Endothelial cell of umbilical vein (primary cell): ENCODE measurements around the gene NRXN3. TPM values are rescaled to one million over a fixed set of nuclear protein-coding genes. Genes with fewer than 3 reads are reported as not detected.

Experiments
- BruUV-seq: library from RNA; stranded (reverse); fragments of 400-500 nt; replicated peaks from 2 replicates; lab custom pipeline; 2021; lab: Mats Ljungman, UMichigan
- CTCF ChIA-PET: fragments of 300-600, 350-600 bp; sonication (Branson Sonifier 250); formaldehyde crosslinking; loops from one replicate; lab custom pipeline; 2021; ENCODE audit warnings: antibody characterized with exemption, inconsistent platforms; lab: Charles Lee
- POLR2A ChIA-PET: fragments of 300-600, 350-600 bp; sonication (Branson Sonifier 250); formaldehyde crosslinking; loops from one replicate; lab custom pipeline; 2021; ENCODE audit warnings: antibody characterized with exemption, inconsistent platforms; lab: Charles Lee
- DNase-seq: peaks from one replicate; pipeline ENCODE4 v3.0.0-alpha.2; 2011; ENCODE audit warnings: low read depth, low spot score
- FAIRE-seq: peaks from 2 replicates; lab custom pipeline; 2011; peaks lifted over from hg19 to GRCh38; lab: Jason Lieb, UNC
- H2AFZ ChIP-seq: 2 replicates; pipeline ENCODE4 v1.6.0; 2012; ENCODE audit warnings: low read depth, low read length, control low read depth, inconsistent platforms
- H3K27ac ChIP-seq: 2 replicates; pipeline ENCODE4 v1.5.1; 2011; ENCODE audit warnings: low read depth, mild to moderate bottlenecking, control low read depth, low read length, moderate library complexity; ENCODE audit not compliant: insufficient read depth
- H3K27me3 ChIP-seq, 2 experiments: 2 replicates each; pipeline versions ENCODE4 v1.6.0 to v1.6.1; 2011; ENCODE audit warnings: low read length in 2 of 2, mixed read lengths in 1 of 2; ENCODE audit not compliant: control insufficient read depth in 2 of 2, insufficient read depth in 2 of 2
- H3K36me3 ChIP-seq, 2 experiments: 2 replicates in 1 of 2; 3 replicates in 1 of 2; pipeline ENCODE4 v1.5.1; 2011; ENCODE audit warnings: low read length in 2 of 2, mild to moderate bottlenecking in 1 of 2, moderate library complexity in 1 of 2; ENCODE audit not compliant: control insufficient read depth in 2 of 2, insufficient read depth in 2 of 2; ENCODE audit errors: extremely low read depth in 1 of 2
- H3K4me1 ChIP-seq: 3 replicates; pipeline ENCODE4 v1.5.1; 2011; ENCODE audit warnings: mild to moderate bottlenecking, low read length; ENCODE audit not compliant: control insufficient read depth, insufficient read depth; ENCODE audit errors: extremely low read depth
- H3K4me2 ChIP-seq: 2 replicates; pipeline ENCODE4 v1.6.1; 2011; ENCODE audit warnings: low read length, control low read depth, mixed read lengths; ENCODE audit not compliant: insufficient read depth
- H3K4me3 ChIP-seq, 3 experiments: fragments of 200-600 bp in 1 of 3; sonication (generic), shearing (Covaris generic) in 1 of 3; replicated peaks in 1 of 3; 2 replicates each; pipeline ENCODE4 v1.5.1; 2011 to 2016; ENCODE audit warnings: control low read depth in 3 of 3, low read length in 3 of 3, mild to moderate bottlenecking in 2 of 3, inconsistent platforms in 1 of 3, low read depth in 1 of 3, moderate library complexity in 1 of 3; ENCODE audit not compliant: insufficient read depth in 1 of 3
- H3K79me2 ChIP-seq: 2 replicates; pipeline ENCODE4 v1.6.0; 2012; ENCODE audit warnings: low read length, inconsistent platforms; ENCODE audit not compliant: control insufficient read depth, insufficient read depth
- H3K9ac ChIP-seq: replicated peaks from 2 replicates; pipeline ENCODE3; 2011; ENCODE audit warnings: low read length, control low read depth; ENCODE audit not compliant: insufficient read depth; ENCODE audit errors: extremely low read depth
- H3K9me1 ChIP-seq: replicated peaks from 3 replicates; pipeline ENCODE4 v1.6.0; 2011; ENCODE audit warnings: mild to moderate bottlenecking, low read length; ENCODE audit not compliant: control insufficient read depth, insufficient read depth; ENCODE audit errors: extremely low read depth
- H3K9me3 ChIP-seq: replicated peaks from 2 replicates; pipeline ENCODE4 v1.5.1; 2012; ENCODE audit warnings: low read length, inconsistent platforms; ENCODE audit not compliant: control insufficient read depth, insufficient read depth
- H4K20me1 ChIP-seq: replicated peaks from 2 replicates; pipeline ENCODE3; 2011; ENCODE audit warnings: mild to moderate bottlenecking, low read length; ENCODE audit not compliant: control insufficient read depth, insufficient read depth; ENCODE audit errors: extremely low read depth
- EZH2 ChIP-seq: IDR thresholded peaks from 2 replicates; pipeline ENCODE4 v1.6.1; 2012; ENCODE audit warnings: borderline replicate concordance, low read depth, mild to moderate bottlenecking, moderate library complexity, low read length, inconsistent platforms; ENCODE audit not compliant: severe bottlenecking
- FOS ChIP-seq: IDR thresholded peaks from 2 replicates; pipeline ENCODE4 v1.6.1; 2011; ENCODE audit warnings: mild to moderate bottlenecking, low read length, moderate library complexity, borderline replicate concordance; ENCODE audit not compliant: insufficient read depth
- GATA2 ChIP-seq: IDR thresholded peaks from 2 replicates; pipeline ENCODE4 v1.7.0; 2011; ENCODE audit warnings: low read depth, mild to moderate bottlenecking, moderate library complexity, mixed read lengths, low read length; ENCODE audit not compliant: insufficient read length, insufficient read depth
- JUN ChIP-seq: IDR thresholded peaks from 2 replicates; pipeline ENCODE4 v1.6.1; 2011; ENCODE audit warnings: borderline replicate concordance, low read depth; ENCODE audit not compliant: insufficient read length, insufficient read depth
- MYC ChIP-seq: IDR thresholded peaks from one replicate; pipeline ENCODE4 v1.6.1; 2011; ENCODE audit warnings: mild to moderate bottlenecking, low read depth, low read length
- POLR2A ChIP-seq: IDR thresholded peaks from 2 replicates; pipeline ENCODE4 v1.6.1; 2012; ENCODE audit warnings: low read depth, mild to moderate bottlenecking, control low read depth, low read length
- POLR2AphosphoS5 ChIP-seq: IDR thresholded peaks from 2 replicates; pipeline ENCODE4 v1.6.1; 2012; ENCODE audit warnings: low read depth, mild to moderate bottlenecking, control low read depth, low read length, moderate library complexity; ENCODE audit not compliant: insufficient read depth
- dilution Hi-C: fragments of 300-500 bp; cut with MboI; formaldehyde crosslinking; loops from one replicate; pipeline ENCODE4 v1.15.0; 2019; ENCODE audit warnings: low sequenced_read_pairs; ENCODE audit not compliant: extremely low pct_ligation_motif_present
- intact Hi-C: fragments of 100-400 bp; cut with micrococcal nuclease; formaldehyde crosslinking; loops from one replicate; pipeline ENCODE4 v1.10.0; 2022
- polyA plus RNA-seq, 4 experiments: library from polyadenylated mRNA; depleted of rRNA in 3 of 4; stranded (reverse) in 3 of 4; unstranded in 1 of 4; fragments of >200 nt; gene quantifications; 2 replicates each; pipeline versions ENCODE4 v1.2.1 to v1.2.3, GENCODE V29; 2011 to 2012; ENCODE audit warnings: missing spikeins in 1 of 4
- total RNA-seq: library from RNA; stranded (reverse); gene quantifications from 2 replicates; pipeline ENCODE4 v1.2.3, GENCODE V29; 2021
- TF ChIP-seq, protein P1 (sequence below): IDR thresholded peaks from 2 replicates; pipeline ENCODE4 v1.6.1; 2011; ENCODE audit not compliant: insufficient read depth, insufficient read length
- TF ChIP-seq, protein P2 (sequence below), 2 donors: IDR thresholded peaks; 1 replicate in 1 of 2; 2 replicates in 1 of 2; pipeline ENCODE4 v1.5.1; 2011; ENCODE audit warnings: low read length in 2 of 2, mild to moderate bottlenecking in 2 of 2, moderate library complexity in 2 of 2, control low read depth in 1 of 2, inconsistent platforms in 1 of 2, low read depth in 1 of 2; ENCODE audit not compliant: insufficient read depth in 1 of 2; ENCODE audit errors: extremely low read depth in 1 of 2

NRXN3 gene
- total and polyA plus RNA-seq, 2 donors (not counting 3 experiments of a cell fraction or from before 2014, with no cell fraction given), result 0.72 to 4.2 TPM

- H3K4me2 ChIP-seq, result no peak overlapping the region
- ChIA-PET CTCF (no interaction called here), POLR2A (no interaction called here)
- no peaks in the 10 kb centered on the region for H4K20me1 ChIP-seq
- no peak overlapping the region for H3K27ac ChIP-seq
- no TSS peak for BruUV-seq
- H3K79me2 ChIP-seq, result no peaks in the 10 kb centered on the region
- dilution Hi-C loops (no loop called here), intact Hi-C loops (no loop called here)
- FAIRE-seq, result no peak
- no peak overlapping the region for H2AFZ ChIP-seq
- no peaks in the 10 kb centered on the region for H3K4me1 ChIP-seq
- H3K27me3 ChIP-seq, result no peaks in the 10 kb centered on the region
- no peak for TF ChIP-seq JUN
- no peak for TF ChIP-seq POLR2AphosphoS5
- TF ChIP-seq, protein P1, sequence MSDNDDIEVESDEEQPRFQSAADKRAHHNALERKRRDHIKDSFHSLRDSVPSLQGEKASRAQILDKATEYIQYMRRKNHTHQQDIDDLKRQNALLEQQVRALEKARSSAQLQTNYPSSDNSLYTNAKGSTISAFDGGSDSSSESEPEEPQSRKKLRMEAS, result no peak
- TF ChIP-seq MYC, result no peak
- TF ChIP-seq, protein P2, sequence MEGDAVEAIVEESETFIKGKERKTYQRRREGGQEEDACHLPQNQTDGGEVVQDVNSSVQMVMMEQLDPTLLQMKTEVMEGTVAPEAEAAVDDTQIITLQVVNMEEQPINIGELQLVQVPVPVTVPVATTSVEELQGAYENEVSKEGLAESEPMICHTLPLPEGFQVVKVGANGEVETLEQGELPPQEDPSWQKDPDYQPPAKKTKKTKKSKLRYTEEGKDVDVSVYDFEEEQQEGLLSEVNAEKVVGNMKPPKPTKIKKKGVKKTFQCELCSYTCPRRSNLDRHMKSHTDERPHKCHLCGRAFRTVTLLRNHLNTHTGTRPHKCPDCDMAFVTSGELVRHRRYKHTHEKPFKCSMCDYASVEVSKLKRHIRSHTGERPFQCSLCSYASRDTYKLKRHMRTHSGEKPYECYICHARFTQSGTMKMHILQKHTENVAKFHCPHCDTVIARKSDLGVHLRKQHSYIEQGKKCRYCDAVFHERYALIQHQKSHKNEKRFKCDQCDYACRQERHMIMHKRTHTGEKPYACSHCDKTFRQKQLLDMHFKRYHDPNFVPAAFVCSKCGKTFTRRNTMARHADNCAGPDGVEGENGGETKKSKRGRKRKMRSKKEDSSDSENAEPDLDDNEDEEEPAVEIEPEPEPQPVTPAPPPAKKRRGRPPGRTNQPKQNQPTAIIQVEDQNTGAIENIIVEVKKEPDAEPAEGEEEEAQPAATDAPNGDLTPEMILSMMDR (IDR thresholded peaks at IDR 0.05; ENCODE audit: extremely low read depth in 1 of 2, insufficient read depth in 1 of 2, low read depth in 1 of 2, low read length in 2 of 2), result no peak
- no peak for TF ChIP-seq EZH2
- TF ChIP-seq GATA2, result no peak
- no peak for TF ChIP-seq FOS
- TF ChIP-seq POLR2A, result no peak
- no peak for DNase-seq
- H3K9me1 ChIP-seq, result no peaks in the 10 kb centered on the region
- H3K9me3 ChIP-seq, result peaks cover 3% of the 10 kb centered on the region
- no peaks in the 10 kb centered on the region for H3K36me3 ChIP-seq
- H3K9ac ChIP-seq, result no peak overlapping the region
- H3K4me3 ChIP-seq, result no peak overlapping the region
Measured at GRCh38 chr14:79831195-79831892, 1661.2 kb downstream of the NRXN3 start.
